SU-DHL-6 (cell line): Measurements from ENCODE around the gene AJUBA.
A peak's percentile ranks its signal among the peaks of the same experiment; 100 is the strongest.
"Not testable (repeated sequence)": the region's sequence is repeated elsewhere in the genome, so short reads cannot be mapped to it uniquely, and the experiment has no call there.

Experiments used
- H2AFZ ChIP-seq: fragments of 200-600 bp; sonication (generic); 2 replicates; pipeline ENCODE4 v1.6.1; 2014; ENCODE audit warnings: low read depth, mild to moderate bottlenecking, moderate library complexity, mixed read lengths, antibody characterized with exemption, low read length; ENCODE audit not compliant: severe bottlenecking
- H3F3A ChIP-seq: fragments of 200-600 bp; shearing (Covaris generic); 2 replicates; pipeline ENCODE4 v1.6.0; 2016; ENCODE audit warnings: antibody characterized with exemption, mild to moderate bottlenecking; ENCODE audit not compliant: insufficient read depth
- H3K27ac ChIP-seq: fragments of 200-600 bp; sonication (generic); 2 replicates; pipeline ENCODE4 v1.5.1; 2016; ENCODE audit warnings: low read depth, mild to moderate bottlenecking, low read length, moderate library complexity, mixed read lengths
- H3K27me3 ChIP-seq: fragments of 200-600 bp; sonication (generic), shearing (Covaris generic); 2 replicates; pipeline ENCODE4 v1.6.0; 2014; ENCODE audit warnings: mild to moderate bottlenecking, low read length
- H3K36me3 ChIP-seq: fragments of 200-600 bp; sonication (generic); 2 replicates; pipeline ENCODE4 v1.6.1; 2014; ENCODE audit warnings: mild to moderate bottlenecking, low read length, mixed read lengths
- H3K4me2 ChIP-seq: fragments of 300-600, 200-600 bp; shearing (Covaris generic), sonication (generic); 2 replicates; pipeline ENCODE4 v1.6.0; 2014; ENCODE audit warnings: low read length, low read depth, mild to moderate bottlenecking; ENCODE audit not compliant: poor library complexity, severe bottlenecking
- H3K4me3 ChIP-seq: fragments of 200-600 bp; sonication (generic); 2 replicates; pipeline ENCODE4 v1.5.1; 2014; ENCODE audit warnings: antibody characterized with exemption, low read length, mild to moderate bottlenecking, mixed read lengths; ENCODE audit not compliant: insufficient read depth, poor library complexity, severe bottlenecking
- H3K79me2 ChIP-seq: fragments of 200-600 bp; sonication (generic); 2 replicates; pipeline ENCODE4 v1.6.1; 2014; ENCODE audit warnings: mild to moderate bottlenecking, low read length, moderate library complexity; ENCODE audit not compliant: insufficient read depth
- H3K9ac ChIP-seq: fragments of 200-600 bp; sonication (generic); 2 replicates; pipeline ENCODE4 v1.7.0; 2014; ENCODE audit warnings: mild to moderate bottlenecking, low read length
- H3K9me2 ChIP-seq: fragments of 200-600 bp; sonication (generic); replicated peaks from 2 replicates; pipeline ENCODE4 v1.6.1; 2014; ENCODE audit warnings: low read length; ENCODE audit not compliant: insufficient read depth
- H3K9me3 ChIP-seq: fragments of 200-600 bp; sonication (generic); 2 replicates; pipeline ENCODE4 v1.6.1; 2014; ENCODE audit warnings: low read length, mixed read lengths; ENCODE audit not compliant: insufficient read depth
- H4K20me1 ChIP-seq: fragments of 200-600 bp; sonication (generic); 2 replicates; pipeline ENCODE4 v1.6.1; 2014; ENCODE audit warnings: low read depth, mild to moderate bottlenecking, antibody characterized with exemption, low read length, moderate library complexity, mixed read lengths
- CTCF ChIP-seq: fragments of 200-600 bp; sonication (generic); IDR thresholded peaks from one replicate; pipeline ENCODE4 v1.5.1; 2017; ENCODE audit warnings: antibody characterized with exemption, mild to moderate bottlenecking, low read length, moderate library complexity; ENCODE audit not compliant: insufficient read depth, poor library complexity, severe bottlenecking
- EZH2phosphoT487 ChIP-seq: fragments of 200-600 bp; sonication (generic), shearing (Covaris generic); conservative IDR thresholded peaks from 2 replicates; pipeline ENCODE4 v1.6.1; 2018; ENCODE audit warnings: mild to moderate bottlenecking, antibody characterized with exemption, low read length, moderate library complexity, mixed read lengths

The AJUBA gene

GRCh38 chr14:23005451-23006187, 23.3 kb upstream of the AJUBA start:
- TF ChIP-seq EZH2phosphoT487, result no peak
- no peak for TF ChIP-seq CTCF
- peak overlapping the region; percentile 88 for H3K9ac ChIP-seq
- H3K27ac ChIP-seq, result 0 out of 2 replicates have a peak overlapping the region, but pooled peaks have one; percentile 75
- H3K9me3 ChIP-seq, result no peaks in the 10 kb centered on the region
- no peaks in the 10 kb centered on the region for H3K27me3 ChIP-seq
- peaks cover 40% of the 10 kb centered on the region for H3F3A ChIP-seq
- H3K79me2 ChIP-seq, result no peaks in the 10 kb centered on the region
- H2AFZ ChIP-seq, result peak overlapping the region; percentile 45
- no peaks in the 10 kb centered on the region for H3K36me3 ChIP-seq
- peak overlapping the region; percentile 61 for H3K4me3 ChIP-seq
- H3K9me2 ChIP-seq, result no peaks in the 10 kb centered on the region
- no peaks in the 10 kb centered on the region for H4K20me1 ChIP-seq
- H3K4me2 ChIP-seq, result peak overlapping the region; percentile 78

GRCh38 chr14:23004274-23004673, 21.9 kb upstream of the AJUBA start:
- H3K4me3 ChIP-seq, H3K79me2 ChIP-seq, H3K36me3 ChIP-seq, H3K9ac ChIP-seq, H3K27me3 ChIP-seq, H3K27ac ChIP-seq, H3K4me2 ChIP-seq, H4K20me1 ChIP-seq, H3K9me3 ChIP-seq, H2AFZ ChIP-seq, H3K9me2 ChIP-seq: not testable (repeated sequence)
- H3F3A ChIP-seq, result peaks cover 27% of the 10 kb centered on the region

DNA sequence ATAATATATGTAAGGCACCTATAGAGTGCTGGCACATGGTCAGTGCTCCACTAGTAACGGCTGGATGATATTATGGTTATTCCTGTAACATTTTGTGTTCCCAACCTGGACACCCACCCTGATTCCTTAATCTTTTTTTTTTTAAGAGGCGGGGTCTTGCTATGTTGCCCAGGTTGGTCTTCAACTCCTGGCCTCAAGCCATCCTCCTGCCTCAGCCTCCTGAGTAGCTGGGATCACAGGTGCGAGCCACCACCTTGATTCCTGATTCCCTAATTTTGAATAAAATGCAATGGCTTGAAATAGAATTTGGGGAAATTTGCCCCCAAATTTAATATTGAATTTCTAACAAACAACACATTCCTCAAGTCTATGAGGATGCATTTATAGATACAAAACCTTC, 20.2 kb upstream of the AJUBA start:
- H3K4me2 ChIP-seq, result no peak overlapping the region
- H3K36me3 ChIP-seq, result no peaks in the 10 kb centered on the region
- H3K9me2 ChIP-seq, result no peaks in the 10 kb centered on the region
- peaks cover 14% of the 10 kb centered on the region; the same call in 1 of the 2 replicates for H3F3A ChIP-seq
- no peak overlapping the region for H3K27ac ChIP-seq
- H3K27me3 ChIP-seq, result no peaks in the 10 kb centered on the region
- no peaks in the 10 kb centered on the region for H4K20me1 ChIP-seq
- no peaks in the 10 kb centered on the region for H3K79me2 ChIP-seq
- TF ChIP-seq EZH2phosphoT487, result no peak
- TF ChIP-seq CTCF, result no peak
- H2AFZ ChIP-seq, result no peak overlapping the region
- no peaks in the 10 kb centered on the region for H3K9me3 ChIP-seq
- H3K9ac ChIP-seq, result no peak overlapping the region
- H3K4me3 ChIP-seq, result no peak overlapping the region

GRCh38 chr14:23000860-23001259, 18.5 kb upstream of the AJUBA start:
- H3K9me3 ChIP-seq, result no peaks in the 10 kb centered on the region
- no peak overlapping the region for H3K4me2 ChIP-seq
- no peaks in the 10 kb centered on the region for H3K27me3 ChIP-seq
- H4K20me1 ChIP-seq, result no peaks in the 10 kb centered on the region
- no peaks in the 10 kb centered on the region for H3K79me2 ChIP-seq
- no peak overlapping the region for H2AFZ ChIP-seq
- H3K36me3 ChIP-seq, result no peaks in the 10 kb centered on the region
- no peaks in the 10 kb centered on the region for H3K9me2 ChIP-seq
- H3K9ac ChIP-seq, result no peak overlapping the region
- no peak overlapping the region for H3K27ac ChIP-seq
- peaks cover 9% of the 10 kb centered on the region; the same call in 1 of the 2 replicates for H3F3A ChIP-seq
- TF ChIP-seq CTCF (no peak), EZH2phosphoT487 (no peak)
- no peak overlapping the region for H3K4me3 ChIP-seq
